Suprapubic skin (tissue), 3 donors: ENCODE results near the gene SFXN5.
"Not testable (repeated sequence)": the region's sequence is repeated elsewhere in the genome, so short reads cannot be mapped to it uniquely, and the experiment has no call there.

Experiments
- CTCF ChIP-seq, 2 donors: fragments of 200-600 bp in 1 of 2; fragments of 450-650 bp in 1 of 2; sonication (generic) in 1 of 2; IDR thresholded peaks; one replicate each; pipeline ENCODE4 v1.5.1; 2016 to 2019; ENCODE audit warnings: antibody characterized with exemption in 2 of 2, mild to moderate bottlenecking in 1 of 2, moderate library complexity in 1 of 2
- POLR2A ChIP-seq, 2 donors: fragments of 450-650 bp; IDR thresholded peaks; one replicate each; pipeline ENCODE4 v1.6.1; 2017; ENCODE audit warnings: antibody characterized with exemption in 2 of 2, mild to moderate bottlenecking in 2 of 2, moderate library complexity in 2 of 2

DNA sequence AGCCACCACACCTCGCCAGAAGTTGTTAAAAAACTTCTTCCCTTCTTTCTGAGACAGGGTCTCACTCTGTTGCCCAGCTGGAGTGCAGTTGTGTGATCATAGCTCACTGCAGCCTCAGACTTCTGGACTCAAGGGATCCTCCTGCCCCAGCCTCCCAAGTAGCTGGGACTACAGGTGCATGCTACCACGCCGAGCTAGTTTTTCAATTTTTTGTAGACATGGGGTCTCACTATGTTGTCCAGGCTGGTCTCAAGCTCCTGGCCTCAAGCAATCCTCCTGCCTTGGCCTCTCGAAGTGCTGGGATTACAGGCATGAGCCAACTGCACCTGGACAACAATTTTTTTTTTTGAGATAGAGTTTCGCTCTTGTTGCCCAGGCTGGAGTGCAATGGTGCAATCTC, 6.4 kb downstream of the SFXN5 start:
- not testable (repeated sequence) for TF ChIP-seq CTCF, POLR2A (IDR thresholded peaks at IDR 0.05)
